K562 (cell line): ENCODE results near the gene COCH. TPM values are rescaled to one million over a fixed set of nuclear protein-coding genes. Genes with fewer than 3 reads are reported as not detected.

Experiments used
- ATAC-seq: fragments of 200-7000 bp; cut with Tn5 transposase; 3 replicates; pipeline ENCODE4 v1.9.1; 2020; ENCODE audit warnings: moderate library complexity
- BruUV-seq: library from RNA; stranded (reverse); fragments of 400-500 nt; replicated peaks from 2 replicates; lab custom pipeline; 2021; lab: Mats Ljungman, UMichigan
- CTCF ChIA-PET: fragments of 300-600 bp; formaldehyde crosslinking; extraction: SDS; loops from one replicate; lab custom pipeline; 2021; ENCODE audit warnings: low intra/inter-chr PET ratio; lab: Yijun Ruan, JAX
- POLR2A ChIA-PET: fragments of 300-600, 350-650 bp; sonication (Branson Sonifier 250); formaldehyde crosslinking; extraction: SDS; loops from one replicate; lab custom pipeline; 2021; ENCODE audit warnings: antibody characterized with exemption, inconsistent platforms; lab: Yijun Ruan, JAX
- DNase-seq, 4 experiments: peaks; one replicate each; pipeline versions ENCODE4 v3.0.0 to v3.0.0-alpha.2; 2011 to 2018; ENCODE audit warnings: low spot score in 3 of 4, mixed read lengths in 3 of 4; ENCODE audit errors: extremely low read depth in 1 of 4
- FAIRE-seq: peaks from 2 replicates; lab custom pipeline; 2011; peaks lifted over from hg19 to GRCh38; lab: Jason Lieb, UNC
- H2AFZ ChIP-seq: 2 replicates; pipeline ENCODE4 v1.6.0; 2011; ENCODE audit warnings: low read depth, low read length, control low read depth, inconsistent platforms
- H3K27ac ChIP-seq: fragments of 200-600 bp; 3 replicates; pipeline ENCODE4 v1.8.0; 2011; ENCODE audit warnings: low read depth, mild to moderate bottlenecking, control low read depth, inconsistent platforms, low read length, moderate library complexity, mixed read lengths; ENCODE audit errors: extremely low read depth
- H3K27me3 ChIP-seq, 2 experiments: fragments of 300-600 bp in 1 of 2; 2 replicates in 1 of 2; 3 replicates in 1 of 2; pipeline versions ENCODE4 v1.6.0 to v1.8.0; 2011; ENCODE audit warnings: inconsistent platforms in 2 of 2, low read length in 2 of 2, mild to moderate bottlenecking in 1 of 2, mixed read lengths in 1 of 2, moderate library complexity in 1 of 2; ENCODE audit not compliant: control insufficient read depth in 2 of 2, insufficient read depth in 2 of 2
- H3K36me3 ChIP-seq: fragments of 300-600 bp; 3 replicates; pipeline ENCODE4 v1.8.0; 2011; ENCODE audit warnings: mild to moderate bottlenecking, low read length, inconsistent platforms; ENCODE audit not compliant: control insufficient read depth, insufficient read depth
- H3K4me1 ChIP-seq, 2 experiments: fragments of 200-600 bp in 1 of 2; replicated peaks in 1 of 2; 2 replicates in 1 of 2; 3 replicates in 1 of 2; pipeline versions ENCODE4 v1.5.1 to v1.8.0; 2011; ENCODE audit warnings: inconsistent platforms in 2 of 2, low read length in 2 of 2, mild to moderate bottlenecking in 1 of 2, mixed read lengths in 1 of 2, moderate library complexity in 1 of 2; ENCODE audit not compliant: control insufficient read depth in 2 of 2, insufficient read depth in 2 of 2
- H3K4me2 ChIP-seq: 2 replicates; pipeline ENCODE4 v1.6.1; 2011; ENCODE audit warnings: low read length, control low read depth, inconsistent platforms, mixed read lengths; ENCODE audit not compliant: insufficient read depth
- H3K4me3 ChIP-seq: fragments of 200-600 bp; sonication (generic), shearing (Covaris generic); 2 replicates; pipeline ENCODE4 v1.5.1; 2016; ENCODE audit warnings: control low read depth, inconsistent platforms
- H3K79me2 ChIP-seq: fragments of 200-600 bp; 3 replicates; pipeline ENCODE4 v1.8.0; 2011; ENCODE audit warnings: low read length, inconsistent platforms; ENCODE audit not compliant: control insufficient read depth, insufficient read depth
- H3K9ac ChIP-seq, 2 experiments: 2 replicates each; pipeline versions ENCODE4 v1.6.0 to v1.6.1; 2011; ENCODE audit warnings: low read depth in 2 of 2, low read length in 2 of 2, control low read depth in 1 of 2, inconsistent platforms in 1 of 2, mild to moderate bottlenecking in 1 of 2, mixed read lengths in 1 of 2; ENCODE audit not compliant: insufficient read depth in 1 of 2
- H3K9me1 ChIP-seq: one replicate; pipeline ENCODE4 v1.6.0; 2011; ENCODE audit warnings: inconsistent platforms, mild to moderate bottlenecking, low read length, moderate library complexity; ENCODE audit not compliant: control insufficient read depth, insufficient read depth
- H3K9me3 ChIP-seq: replicated peaks from 2 replicates; pipeline ENCODE4 v1.5.1; 2011; ENCODE audit warnings: low read depth, low read length, inconsistent platforms; ENCODE audit not compliant: control insufficient read depth, insufficient read depth
- H4K20me1 ChIP-seq: replicated peaks from 2 replicates; pipeline ENCODE4 v1.6.1; 2011; ENCODE audit warnings: low read length, inconsistent platforms, mixed read lengths; ENCODE audit not compliant: control insufficient read depth, insufficient read depth
- CEBPG ChIP-seq, 3 experiments: fragments of 200-800 bp in 1 of 3; sonication (Bioruptor generic) in 1 of 3; sonication (generic) in 1 of 3; formaldehyde crosslinking in 1 of 3; IDR thresholded peaks in 2 of 3; conservative IDR thresholded peaks in 1 of 3; 2 replicates each; pipeline versions ENCODE4 v1.6.1 to v1.8.0; 2016 to 2022; ENCODE audit warnings: missing compliant biosample characterization in 2 of 3, missing genetic modification characterization in 2 of 3, mild to moderate bottlenecking in 1 of 3, missing genetic modification reagents in 1 of 3
- CGGBP1 ChIP-seq: fragments of 250-450 bp; sonication (Bioruptor Pico); IDR thresholded peaks from 2 replicates; pipeline ENCODE4 v1.9.0; 2021; ENCODE audit warnings: mild to moderate bottlenecking
- EP300 ChIP-seq: IDR thresholded peaks from 2 replicates; pipeline ENCODE4 v1.6.1; 2012; ENCODE audit warnings: low read length, improper control_type of control experiment
- HDAC8 ChIP-seq: fragments of 450-650 bp; IDR thresholded peaks from 2 replicates; pipeline ENCODE4 v1.6.1; 2016; ENCODE audit warnings: mild to moderate bottlenecking, missing genetic modification characterization, moderate library complexity, missing compliant biosample characterization
- NR2C2 ChIP-seq, 2 experiments: fragments of 200-800 bp in 1 of 2; sonication (Bioruptor generic) in 1 of 2; sonication (generic) in 1 of 2; formaldehyde crosslinking in 1 of 2; IDR thresholded peaks; 2 replicates each; pipeline versions ENCODE4 v1.6.1 to v1.8.0; 2016 to 2022; ENCODE audit warnings: mild to moderate bottlenecking in 1 of 2, missing compliant biosample characterization in 1 of 2, missing genetic modification characterization in 1 of 2, missing genetic modification reagents in 1 of 2
- PHF8 ChIP-seq: fragments of 200-600 bp; sonication (generic); IDR thresholded peaks from 2 replicates; pipeline ENCODE4 v1.6.1; 2012; ENCODE audit warnings: mixed run types, mild to moderate bottlenecking, inconsistent platforms, low read length, moderate library complexity, borderline replicate concordance
- PKNOX1 ChIP-seq: fragments of 450-650 bp; IDR thresholded peaks from 2 replicates; pipeline ENCODE4 v1.6.1; 2016
- SMAD3 ChIP-seq: fragments of 450-650 bp; formaldehyde crosslinking; conservative IDR thresholded peaks from 2 replicates; pipeline ENCODE4 v1.4.0; 2020; ENCODE audit warnings: mild to moderate bottlenecking
- THAP12 ChIP-seq: fragments of 250-450 bp; sonication (Bioruptor Pico); IDR thresholded peaks from 2 replicates; pipeline ENCODE4 v1.9.0; 2021; ENCODE audit warnings: mild to moderate bottlenecking, inconsistent platforms
- WGBS: fragments of 100-300 bp; shearing (Covaris generic); methylation state at CpG from one replicate; pipeline ENCODE4 v1.1.6; 2016; ENCODE audit warnings: low coverage, mixed read lengths; ENCODE audit not compliant: insufficient coverage; ENCODE audit errors: missing lambda C conversion rate; 5-methylcytosine and 5-hydroxymethylcytosine counted together
- in situ Hi-C: fragments of 300-500 bp; cut with MboI; formaldehyde crosslinking; loops from 4 replicates; pipeline ENCODE4 v1.15.0; 2018; ENCODE audit warnings: inconsistent platforms, mixed read lengths
- intact Hi-C: fragments of 100-400 bp; cut with micrococcal nuclease; formaldehyde crosslinking; loops from 2 replicates; pipeline ENCODE4 v1.14.2; 2022
- polyA plus RNA-seq, 8 experiments: library from polyadenylated mRNA; depleted of rRNA in 4 of 8; stranded (reverse) in 5 of 8; unstranded in 3 of 8; fragments of >200 nt; fragmentation: Nextera tagmentation in 2 of 8; fragmentation: Illumina TruSeq in 1 of 8; extraction: Ambion mirVana in 2 of 8; extraction: Trizol in 1 of 8; gene quantifications; 2 replicates each; pipeline versions ENCODE4 v1.2.1 to v1.2.3, GENCODE V29; 2011 to 2014; ENCODE audit warnings: inconsistent platforms in 1 of 8, missing spikeins in 1 of 8
- total RNA-seq, 7 experiments: library from RNA; depleted of rRNA in 6 of 7; stranded (reverse); fragments of >200 nt in 6 of 7; fragmentation: Illumina TruSeq in 2 of 7; extraction: Trizol in 2 of 7; gene quantifications; 2 replicates each; pipeline versions ENCODE4 v1.2.1 to v1.2.3, GENCODE V29; 2011 to 2021; ENCODE audit warnings: low replicate concordance in 1 of 7
- TF ChIP-seq, protein P1 (sequence below): sonication (generic); formaldehyde crosslinking; IDR thresholded peaks from 2 replicates; pipeline ENCODE4 v1.8.1; 2023; ENCODE audit warnings: mild to moderate bottlenecking, missing genetic modification reagents
- TF ChIP-seq, protein P2 (sequence below): fragments of 450-650 bp; formaldehyde crosslinking; IDR thresholded peaks from 2 replicates; pipeline ENCODE4 v1.4.0; 2020; ENCODE audit warnings: mild to moderate bottlenecking, moderate library complexity
- TF ChIP-seq, protein P3 (sequence below): fragments of 250-450 bp; sonication (Bioruptor Pico); IDR thresholded peaks from 2 replicates; pipeline ENCODE4 v1.8.0; 2022; ENCODE audit warnings: moderate library complexity, mild to moderate bottlenecking, inconsistent platforms

Gene COCH
- total and polyA plus RNA-seq, 9 of the 15 experiments (the other 6 are each of a cell fraction or from before 2014, with no cell fraction given), result 27.0 to 141 (median 69.3) TPM

- TF ChIP-seq CEBPG (CRISPR knock-in tag; IDR thresholded peaks at IDR 0.05), result peak; percentile 60; the same call in 1 of the 2 replicates
- TF ChIP-seq CEBPG (tag; conservative IDR thresholded peaks at IDR 0.05 in 1 of 2, IDR thresholded peaks at IDR 0.05 in 1 of 2), result peak; percentile 49 to 63; a peak in 2 of 4 replicates
- TF ChIP-seq EP300, result no peak
- TF ChIP-seq, protein P1, sequence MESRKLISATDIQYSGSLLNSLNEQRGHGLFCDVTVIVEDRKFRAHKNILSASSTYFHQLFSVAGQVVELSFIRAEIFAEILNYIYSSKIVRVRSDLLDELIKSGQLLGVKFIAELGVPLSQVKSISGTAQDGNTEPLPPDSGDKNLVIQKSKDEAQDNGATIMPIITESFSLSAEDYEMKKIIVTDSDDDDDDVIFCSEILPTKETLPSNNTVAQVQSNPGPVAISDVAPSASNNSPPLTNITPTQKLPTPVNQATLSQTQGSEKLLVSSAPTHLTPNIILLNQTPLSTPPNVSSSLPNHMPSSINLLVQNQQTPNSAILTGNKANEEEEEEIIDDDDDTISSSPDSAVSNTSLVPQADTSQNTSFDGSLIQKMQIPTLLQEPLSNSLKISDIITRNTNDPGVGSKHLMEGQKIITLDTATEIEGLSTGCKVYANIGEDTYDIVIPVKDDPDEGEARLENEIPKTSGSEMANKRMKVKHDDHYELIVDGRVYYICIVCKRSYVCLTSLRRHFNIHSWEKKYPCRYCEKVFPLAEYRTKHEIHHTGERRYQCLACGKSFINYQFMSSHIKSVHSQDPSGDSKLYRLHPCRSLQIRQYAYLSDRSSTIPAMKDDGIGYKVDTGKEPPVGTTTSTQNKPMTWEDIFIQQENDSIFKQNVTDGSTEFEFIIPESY, result peak; percentile 58; the same call in 1 of the 2 replicates
- no peak for TF ChIP-seq PKNOX1
These were observed 2.3 kb downstream of the COCH start (continued) for GRCh38 chr14:30876692-30877091.

DNA sequence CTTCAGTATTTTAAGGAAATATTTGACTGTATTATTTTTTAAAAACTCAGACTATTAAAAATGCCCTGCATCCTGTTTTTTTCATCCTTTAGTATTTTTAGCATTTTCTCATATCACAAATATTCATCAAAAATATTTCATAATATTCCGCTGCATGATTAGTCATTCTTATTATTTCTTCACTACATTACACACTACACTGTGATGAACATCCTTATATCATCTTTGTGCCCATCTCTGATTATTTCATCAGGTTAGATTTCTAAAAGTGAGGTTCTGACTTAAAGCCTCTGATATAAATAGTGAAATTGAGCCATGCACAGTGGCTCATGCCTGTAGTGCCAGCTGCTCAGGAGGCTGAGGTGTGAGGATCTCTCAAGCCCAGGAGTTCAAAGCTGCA, 8.1 kb downstream of the COCH start:
- no peak overlapping the region for H2AFZ ChIP-seq
- FAIRE-seq (no peak), DNase-seq (no peak), ATAC-seq (no peak)
- no TSS peak for BruUV-seq
- peaks cover 6% of the 10 kb centered on the region; the same call in 2 of the 3 replicates for H3K79me2 ChIP-seq
- intact Hi-C loops (no loop called here), in situ Hi-C loops (no loop called here)
- POLR2A ChIA-PET, result no interaction called here
- no peaks in the 10 kb centered on the region for H3K27me3 ChIP-seq
- no peak overlapping the region for H3K4me3 ChIP-seq
- H3K27ac ChIP-seq, result no peak overlapping the region
- no peaks in the 10 kb centered on the region for H4K20me1 ChIP-seq
- peaks cover 0 to 6% of the 10 kb centered on the region in 2 experiments; a peak in 2 of 5 replicates for H3K4me1 ChIP-seq
- CTCF ChIA-PET, result no interaction called here
- 0% methylated on average over 1 of the region's 1 CpG for WGBS
- H3K9ac ChIP-seq, result no peak overlapping the region
- no peaks in the 10 kb centered on the region for H3K9me1 ChIP-seq
- H3K36me3 ChIP-seq, result peaks cover 90% of the 10 kb centered on the region
- no peaks in the 10 kb centered on the region for H3K9me3 ChIP-seq
- no peak overlapping the region for H3K4me2 ChIP-seq
- TF ChIP-seq THAP12 (CRISPR knock-in tag), result no peak
- TF ChIP-seq NR2C2 (CRISPR knock-in tag; IDR thresholded peaks at IDR 0.05), result no peak
- no peak for TF ChIP-seq NR2C2 (tag; IDR thresholded peaks at IDR 0.05)
- TF ChIP-seq SMAD3 (CRISPR knock-in tag), result no peak
- TF ChIP-seq, protein P2, sequence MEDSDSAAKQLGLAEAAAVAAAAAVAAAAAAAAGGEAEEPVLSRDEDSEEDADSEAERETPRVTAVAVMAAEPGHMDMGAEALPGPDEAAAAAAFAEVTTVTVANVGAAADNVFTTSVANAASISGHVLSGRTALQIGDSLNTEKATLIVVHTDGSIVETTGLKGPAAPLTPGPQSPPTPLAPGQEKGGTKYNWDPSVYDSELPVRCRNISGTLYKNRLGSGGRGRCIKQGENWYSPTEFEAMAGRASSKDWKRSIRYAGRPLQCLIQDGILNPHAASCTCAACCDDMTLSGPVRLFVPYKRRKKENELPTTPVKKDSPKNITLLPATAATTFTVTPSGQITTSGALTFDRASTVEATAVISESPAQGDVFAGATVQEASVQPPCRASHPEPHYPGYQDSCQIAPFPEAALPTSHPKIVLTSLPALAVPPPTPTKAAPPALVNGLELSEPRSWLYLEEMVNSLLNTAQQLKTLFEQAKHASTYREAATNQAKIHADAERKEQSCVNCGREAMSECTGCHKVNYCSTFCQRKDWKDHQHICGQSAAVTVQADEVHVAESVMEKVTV (CRISPR knock-in tag), result no peak
- TF ChIP-seq CGGBP1, result no peak
- TF ChIP-seq, protein P3, sequence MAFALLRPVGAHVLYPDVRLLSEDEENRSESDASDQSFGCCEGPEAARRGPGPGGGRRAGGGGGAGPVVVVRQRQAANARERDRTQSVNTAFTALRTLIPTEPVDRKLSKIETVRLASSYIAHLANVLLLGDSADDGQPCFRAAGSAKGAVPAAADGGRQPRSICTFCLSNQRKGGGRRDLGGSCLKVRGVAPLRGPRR (CRISPR knock-in tag), result no peak
- no peak for TF ChIP-seq PHF8
- no peak for TF ChIP-seq HDAC8 (tag)
